Ectodermal cell (in vitro differentiated cells): ENCODE results near the gene PPP1R1C.
"Not testable (repeated sequence)": the region's sequence is repeated elsewhere in the genome, so short reads cannot be mapped to it uniquely, and the experiment has no call there.

Experiments used
- H3K27ac ChIP-seq: 2 replicates; pipeline ENCODE4 v1.7.0; 2013; ENCODE audit warnings: mild to moderate bottlenecking, low read depth, low read length; ENCODE audit not compliant: insufficient read depth, poor library complexity, severe bottlenecking
- H3K27me3 ChIP-seq: 2 replicates; pipeline ENCODE4 v1.7.0; 2013; ENCODE audit warnings: mild to moderate bottlenecking, low read length; ENCODE audit not compliant: insufficient read depth, control insufficient read depth, poor library complexity, severe bottlenecking
- H3K36me3 ChIP-seq: one replicate; pipeline ENCODE4 v1.7.0; 2013; ENCODE audit warnings: low read length; ENCODE audit not compliant: control insufficient read depth, insufficient read depth
- H3K4me1 ChIP-seq: one replicate; pipeline ENCODE4 v1.7.0; 2013; ENCODE audit warnings: low read length; ENCODE audit not compliant: control insufficient read depth, insufficient read depth
- H3K4me3 ChIP-seq: 2 replicates; pipeline ENCODE4 v1.7.0; 2013; ENCODE audit warnings: low read depth, low read length, control low read depth; ENCODE audit not compliant: insufficient read depth
- H3K9me3 ChIP-seq: 2 replicates; pipeline ENCODE4 v1.7.0; 2013; ENCODE audit warnings: mild to moderate bottlenecking, low read length, moderate library complexity; ENCODE audit not compliant: control insufficient read depth
- WGBS, 2 experiments: methylation state at CpG; one replicate each; pipeline ENCODE4 v1.1.7; 2013; ENCODE audit warnings: missing lambda C conversion rate in 2 of 2; 5-methylcytosine and 5-hydroxymethylcytosine counted together

The PPP1R1C gene

DNA sequence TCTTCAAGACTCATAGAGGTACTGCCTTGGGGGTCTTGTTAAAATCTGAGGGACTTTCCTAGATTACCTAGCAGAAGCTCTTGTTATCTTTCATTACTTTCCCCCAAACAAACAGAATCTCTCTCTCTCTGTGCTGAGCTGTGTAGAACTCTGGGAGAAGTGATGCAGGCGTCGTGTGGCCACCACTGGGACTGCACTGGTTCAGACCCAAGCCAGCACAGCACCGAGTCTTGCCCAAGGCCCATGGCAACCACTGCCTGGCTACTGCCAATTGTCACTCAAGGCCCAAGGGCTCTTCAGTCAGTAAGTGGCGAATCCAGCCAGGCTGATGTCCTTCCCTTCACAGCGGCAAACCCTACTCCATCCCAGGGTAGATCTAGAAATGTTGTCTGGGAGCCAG is 28.6 kb downstream of the PPP1R1C start:
- no peaks in the 10 kb centered on the region for H3K4me1 ChIP-seq
- no peaks in the 10 kb centered on the region for H3K9me3 ChIP-seq
- no peak overlapping the region for H3K4me3 ChIP-seq
- WGBS, 2 experiments = 94 to 96% methylated on average over 5 of the region's 5 CpGs
- H3K36me3 ChIP-seq = no peaks in the 10 kb centered on the region
- no peaks in the 10 kb centered on the region for H3K27me3 ChIP-seq
- no peak overlapping the region for H3K27ac ChIP-seq

GRCh38 chr2:182015334-182016109 is 29.9 kb downstream of the PPP1R1C start:
- Histone ChIP-seq H3K9me3 (no peaks in the 10 kb centered on the region), H3K36me3 (no peaks in the 10 kb centered on the region), H3K4me1 (no peaks in the 10 kb centered on the region), H3K27ac (no peak overlapping the region), H3K4me3 (no peak overlapping the region), H3K27me3 (no peaks in the 10 kb centered on the region)
- WGBS, 2 experiments = 91 to 96% methylated on average over 5 of the region's 5 CpGs

DNA sequence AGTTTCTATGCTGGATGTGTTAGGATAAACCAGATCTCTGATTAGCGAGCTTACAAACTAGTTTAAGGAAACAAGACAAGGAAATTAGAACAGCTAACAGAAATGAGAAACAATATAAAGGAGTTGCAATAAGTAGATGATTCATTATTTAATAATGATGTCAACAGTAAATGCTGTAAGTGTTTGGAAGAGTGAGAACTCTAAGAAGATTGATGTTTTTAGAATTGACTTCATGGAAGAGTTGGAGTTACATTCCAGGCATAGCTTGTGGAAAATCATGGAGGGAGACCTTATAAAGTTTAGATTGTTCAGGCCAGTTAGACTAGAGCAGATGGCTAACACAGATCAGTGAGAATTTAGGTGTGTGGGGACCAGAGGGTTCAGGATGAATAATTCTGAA is 32.6 kb downstream of the PPP1R1C start:
- no peak overlapping the region for H3K4me3 ChIP-seq
- H3K9me3 ChIP-seq = no peaks in the 10 kb centered on the region
- no peaks in the 10 kb centered on the region for H3K4me1 ChIP-seq
- no peaks in the 10 kb centered on the region for H3K36me3 ChIP-seq
- no peak overlapping the region for H3K27ac ChIP-seq
- WGBS, 2 experiments = 100% methylated on average over 1 of the region's 1 CpG
- H3K27me3 ChIP-seq = no peaks in the 10 kb centered on the region

GRCh38 chr2:182019731-182020130 is 34.1 kb downstream of the PPP1R1C start:
- H3K4me3 ChIP-seq = no peak overlapping the region

GRCh38 chr2:182020286-182021070 is 34.8 kb downstream of the PPP1R1C start:
- no peak overlapping the region for H3K27ac ChIP-seq
- 66 to 69% methylated on average over 4 of the region's 4 CpGs for WGBS, 2 experiments

More at GRCh38 chr2:182019731-182020130, 34.1 kb downstream of the PPP1R1C start:
- H3K4me1 ChIP-seq = no peaks in the 10 kb centered on the region
- H3K36me3 ChIP-seq = no peaks in the 10 kb centered on the region
- H3K27ac ChIP-seq = no peak overlapping the region
- 93 to 100% methylated on average over 2 of the region's 2 CpGs for WGBS, 2 experiments
- no peaks in the 10 kb centered on the region for H3K27me3 ChIP-seq
- no peaks in the 10 kb centered on the region for H3K9me3 ChIP-seq

DNA sequence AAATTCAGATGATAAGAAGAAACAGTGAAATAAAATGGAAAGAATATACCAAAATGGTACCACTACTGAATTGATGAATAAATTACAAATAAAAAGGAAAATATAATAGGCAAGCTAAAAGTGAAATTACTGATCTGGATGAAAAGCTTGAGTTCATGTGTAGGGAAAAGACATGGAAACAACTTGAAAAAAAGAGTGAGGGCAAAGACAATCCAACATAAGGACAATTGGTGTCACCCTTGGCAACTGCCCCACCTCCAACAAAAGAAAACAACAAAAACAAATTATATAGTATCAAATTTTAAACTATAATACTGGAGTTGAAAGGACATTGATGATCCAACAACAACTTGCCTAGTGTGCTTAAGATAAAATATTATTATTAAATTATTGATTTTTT is 37.6 kb downstream of the PPP1R1C start:
- Histone ChIP-seq H3K4me3 (no peak overlapping the region), H3K27me3 (no peaks in the 10 kb centered on the region), H3K9me3 (no peaks in the 10 kb centered on the region), H3K27ac (no peak overlapping the region), H3K36me3 (no peaks in the 10 kb centered on the region), H3K4me1 (no peaks in the 10 kb centered on the region)

More at GRCh38 chr2:182020286-182021070, 34.8 kb downstream of the PPP1R1C start:
- no peaks in the 10 kb centered on the region for H3K36me3 ChIP-seq
- no peak overlapping the region for H3K4me3 ChIP-seq
- H3K4me1 ChIP-seq = no peaks in the 10 kb centered on the region
- no peaks in the 10 kb centered on the region for H3K27me3 ChIP-seq
- H3K9me3 ChIP-seq = no peaks in the 10 kb centered on the region

DNA sequence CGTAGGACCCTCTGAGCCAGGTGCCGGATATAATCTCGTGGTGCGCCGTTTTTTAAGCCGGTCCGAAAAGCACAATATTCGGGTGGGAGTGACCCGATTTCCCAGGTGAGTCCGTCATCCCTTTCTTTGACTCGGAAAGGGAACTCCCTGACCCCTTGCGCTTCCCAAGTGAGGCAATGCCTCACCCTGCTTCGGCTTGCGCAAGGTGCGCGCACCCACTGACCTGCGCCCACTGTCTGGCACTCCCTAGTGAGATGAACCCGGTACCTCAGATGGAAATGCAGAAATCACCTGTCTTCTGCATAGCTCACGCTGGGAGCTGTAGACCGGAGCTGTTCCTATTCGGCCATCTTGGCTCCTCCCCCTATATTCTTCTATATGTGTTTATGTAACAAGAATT is 45.2 kb downstream of the PPP1R1C start:
- not testable (repeated sequence) for H3K27ac ChIP-seq, H3K9me3 ChIP-seq, H3K36me3 ChIP-seq, H3K4me1 ChIP-seq
- peak overlapping the region; percentile 40 for H3K4me3 ChIP-seq
- peaks cover 15% of the 10 kb centered on the region for H3K27me3 ChIP-seq
- WGBS, 2 experiments = 16 to 17% methylated on average over 14 to 16 of the region's 21 CpGs

GRCh38 chr2:182031956-182032355 is 46.3 kb downstream of the PPP1R1C start:
- peaks cover 15% of the 10 kb centered on the region for H3K27me3 ChIP-seq
- H3K4me3 ChIP-seq = no peak overlapping the region
- no peaks in the 10 kb centered on the region for H3K4me1 ChIP-seq
- no peaks in the 10 kb centered on the region for H3K36me3 ChIP-seq
- WGBS, 2 experiments = 86 to 98% methylated on average over 2 of the region's 2 CpGs
- H3K9me3 ChIP-seq = no peaks in the 10 kb centered on the region
- no peak overlapping the region for H3K27ac ChIP-seq

DNA sequence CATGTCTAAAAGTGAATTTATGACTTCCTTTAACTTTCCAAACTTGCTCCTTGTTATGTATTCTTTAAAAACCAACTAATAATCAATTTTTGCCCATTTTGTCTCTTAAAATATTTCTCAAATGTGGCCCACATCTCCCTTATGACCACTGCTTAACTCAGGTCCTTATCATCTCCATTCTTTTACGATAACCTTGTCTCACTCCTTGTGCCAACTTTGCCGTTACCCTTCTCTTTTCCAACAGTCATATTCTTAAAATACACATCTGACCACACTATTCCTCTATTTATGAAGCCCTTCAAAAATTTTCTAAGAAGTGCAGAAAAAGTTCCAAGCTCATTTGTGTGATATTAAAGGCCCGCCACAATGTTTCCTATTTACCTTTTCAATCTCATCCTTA is 47.8 kb downstream of the PPP1R1C start:
- H3K9me3 ChIP-seq = no peaks in the 10 kb centered on the region
- peaks cover 15% of the 10 kb centered on the region for H3K27me3 ChIP-seq
- H3K4me3 ChIP-seq = no peak overlapping the region
- H3K27ac ChIP-seq = no peak overlapping the region
- 95% methylated on average over 3 of the region's 3 CpGs for WGBS, 2 experiments
- H3K36me3 ChIP-seq = no peaks in the 10 kb centered on the region
- H3K4me1 ChIP-seq = no peaks in the 10 kb centered on the region

DNA sequence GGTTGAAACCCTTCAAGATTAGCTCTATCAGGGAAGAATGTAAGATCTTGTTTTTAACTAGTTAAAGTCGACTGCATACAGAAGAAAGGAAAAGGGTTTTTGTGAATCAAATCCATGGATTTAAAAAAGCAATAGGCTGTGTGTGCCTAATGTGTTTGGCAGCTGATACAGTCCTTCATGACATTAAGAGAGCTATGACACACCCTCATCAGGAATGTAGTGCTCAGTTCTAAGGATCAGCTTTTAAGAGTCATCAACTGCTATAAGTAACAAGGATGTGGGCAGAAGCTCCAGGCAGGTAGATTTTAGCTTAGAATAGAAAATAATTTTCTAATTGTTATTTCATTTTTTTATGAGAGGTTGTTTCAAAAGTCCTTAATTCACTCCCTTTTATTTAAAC is 52.9 kb downstream of the PPP1R1C start:
- H3K36me3 ChIP-seq = no peaks in the 10 kb centered on the region
- H3K4me1 ChIP-seq = no peaks in the 10 kb centered on the region
- WGBS, 2 experiments = 72 to 78% methylated on average over 1 of the region's 1 CpG
- no peaks in the 10 kb centered on the region for H3K27me3 ChIP-seq
- H3K27ac ChIP-seq = no peak overlapping the region
- no peak overlapping the region for H3K4me3 ChIP-seq
- no peaks in the 10 kb centered on the region for H3K9me3 ChIP-seq
